BE2C (cell line): ENCODE results near the gene TRIM31.

ENCODE experiments used
- DNase-seq: peaks from one replicate; pipeline ENCODE4 v3.0.0-alpha.2; 2020
- H3K27me3 ChIP-seq: fragments of 250-450 bp; sonication (Bioruptor Pico); 2 replicates; pipeline ENCODE4 v1.5.1; 2020; ENCODE audit warnings: mild to moderate bottlenecking
- H3K36me3 ChIP-seq: fragments of 250-450 bp; sonication (Bioruptor Pico); 2 replicates; pipeline ENCODE4 v1.5.1; 2020; ENCODE audit warnings: mild to moderate bottlenecking
- H3K4me1 ChIP-seq: fragments of 250-450 bp; sonication (Bioruptor Pico); 2 replicates; pipeline ENCODE4 v1.5.1; 2020
- H3K4me3 ChIP-seq: 2 replicates; pipeline ENCODE4 v1.5.1; 2011; ENCODE audit warnings: low read depth, low read length
- H3K9me3 ChIP-seq: fragments of 250-450 bp; sonication (Bioruptor Pico); 2 replicates; pipeline ENCODE4 v1.5.1; 2020
- TF ChIP-seq, protein P1 (sequence below): IDR thresholded peaks from 2 replicates; pipeline ENCODE4 v1.5.1; 2012; ENCODE audit warnings: mild to moderate bottlenecking, low read depth, low read length

Gene TRIM31

GRCh38 chr6:30093951-30094661 is 18.8 kb downstream of the TRIM31 start:
- peaks cover 83% of the 10 kb centered on the region for H3K27me3 ChIP-seq
- TF ChIP-seq, protein P1, sequence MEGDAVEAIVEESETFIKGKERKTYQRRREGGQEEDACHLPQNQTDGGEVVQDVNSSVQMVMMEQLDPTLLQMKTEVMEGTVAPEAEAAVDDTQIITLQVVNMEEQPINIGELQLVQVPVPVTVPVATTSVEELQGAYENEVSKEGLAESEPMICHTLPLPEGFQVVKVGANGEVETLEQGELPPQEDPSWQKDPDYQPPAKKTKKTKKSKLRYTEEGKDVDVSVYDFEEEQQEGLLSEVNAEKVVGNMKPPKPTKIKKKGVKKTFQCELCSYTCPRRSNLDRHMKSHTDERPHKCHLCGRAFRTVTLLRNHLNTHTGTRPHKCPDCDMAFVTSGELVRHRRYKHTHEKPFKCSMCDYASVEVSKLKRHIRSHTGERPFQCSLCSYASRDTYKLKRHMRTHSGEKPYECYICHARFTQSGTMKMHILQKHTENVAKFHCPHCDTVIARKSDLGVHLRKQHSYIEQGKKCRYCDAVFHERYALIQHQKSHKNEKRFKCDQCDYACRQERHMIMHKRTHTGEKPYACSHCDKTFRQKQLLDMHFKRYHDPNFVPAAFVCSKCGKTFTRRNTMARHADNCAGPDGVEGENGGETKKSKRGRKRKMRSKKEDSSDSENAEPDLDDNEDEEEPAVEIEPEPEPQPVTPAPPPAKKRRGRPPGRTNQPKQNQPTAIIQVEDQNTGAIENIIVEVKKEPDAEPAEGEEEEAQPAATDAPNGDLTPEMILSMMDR, result no peak
- H3K4me3 ChIP-seq, result no peak overlapping the region
- H3K4me1 ChIP-seq, result no peaks in the 10 kb centered on the region
- DNase-seq, result no peak
- no peaks in the 10 kb centered on the region for H3K36me3 ChIP-seq
- H3K9me3 ChIP-seq, result no peaks in the 10 kb centered on the region

DNA sequence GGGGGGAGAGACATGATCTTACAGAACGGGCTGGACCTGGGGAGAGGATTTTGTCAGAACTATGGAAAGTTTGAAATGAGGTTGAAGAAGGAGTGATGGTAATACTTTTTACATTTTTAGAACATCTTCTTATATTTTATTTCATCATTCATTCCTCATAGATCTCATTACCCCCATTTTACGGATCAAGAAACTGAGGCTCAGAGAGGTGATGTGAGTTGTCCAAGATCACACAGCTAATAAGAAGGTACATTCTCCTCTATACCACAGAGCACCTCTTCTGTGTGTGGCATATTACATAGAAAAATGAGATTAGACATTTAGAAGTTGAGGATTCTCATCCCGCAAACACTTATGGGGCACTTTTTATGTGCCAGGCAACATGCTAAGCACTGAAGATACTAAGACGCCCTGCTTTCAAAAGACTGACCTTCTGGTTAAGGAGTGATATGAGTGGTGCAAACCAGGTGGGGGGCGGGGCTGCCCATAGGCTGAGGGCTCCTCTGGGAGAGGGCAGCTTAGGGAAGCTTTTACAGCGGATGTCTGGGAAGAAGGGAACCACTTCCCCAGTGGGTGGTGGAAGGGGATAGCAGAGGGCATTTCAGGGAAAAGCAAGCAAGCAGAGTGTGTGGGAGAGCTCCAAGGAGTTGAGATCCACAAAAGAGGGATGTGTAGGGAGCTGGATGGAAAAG is 19.9 kb downstream of the TRIM31 start:
- DNase-seq, result no peak
- Histone ChIP-seq H3K27me3 (peaks cover 77% of the 10 kb centered on the region), H3K4me1 (no peaks in the 10 kb centered on the region), H3K9me3 (no peaks in the 10 kb centered on the region), H3K4me3 (no peak overlapping the region), H3K36me3 (no peaks in the 10 kb centered on the region)
- TF ChIP-seq, protein P1, result no peak

GRCh38 chr6:30091577-30092381 is 21.1 kb downstream of the TRIM31 start:
- no peak overlapping the region for H3K4me3 ChIP-seq
- no peaks in the 10 kb centered on the region for H3K9me3 ChIP-seq
- H3K4me1 ChIP-seq, result no peaks in the 10 kb centered on the region
- no peaks in the 10 kb centered on the region for H3K36me3 ChIP-seq
- TF ChIP-seq, protein P1, result no peak
- H3K27me3 ChIP-seq, result peaks cover 71% of the 10 kb centered on the region
- no peak for DNase-seq

- Histone ChIP-seq H3K36me3 (no peaks in the 10 kb centered on the region), H3K4me1 (no peaks in the 10 kb centered on the region), H3K27me3 (peaks cover 35% of the 10 kb centered on the region), H3K4me3 (no peak overlapping the region), H3K9me3 (no peaks in the 10 kb centered on the region)
- no peak for DNase-seq
- TF ChIP-seq, protein P1, result no peak
Observed at GRCh38 chr6:30087876-30088275, 25.0 kb downstream of the TRIM31 start.

GRCh38 chr6:30077218-30077617 is 35.7 kb downstream of the TRIM31 start:
- H3K9me3 ChIP-seq, result no peaks in the 10 kb centered on the region
- H3K4me3 ChIP-seq, result no peak overlapping the region
- TF ChIP-seq, protein P1, result no peak
- no peaks in the 10 kb centered on the region for H3K36me3 ChIP-seq
- peaks cover 47% of the 10 kb centered on the region for H3K27me3 ChIP-seq
- no peaks in the 10 kb centered on the region for H3K4me1 ChIP-seq
- DNase-seq, result no peak
